NOMO-1 (cell line): ENCODE measurements around the gene CDH12.

Experiments
- DNase-seq, 2 experiments: peaks; one replicate each; lab custom pipeline; 2025; ENCODE audit not compliant: unreplicated experiment in 2 of 2; lab: John Stamatoyannopoulos, UW

The CDH12 gene

DNA sequence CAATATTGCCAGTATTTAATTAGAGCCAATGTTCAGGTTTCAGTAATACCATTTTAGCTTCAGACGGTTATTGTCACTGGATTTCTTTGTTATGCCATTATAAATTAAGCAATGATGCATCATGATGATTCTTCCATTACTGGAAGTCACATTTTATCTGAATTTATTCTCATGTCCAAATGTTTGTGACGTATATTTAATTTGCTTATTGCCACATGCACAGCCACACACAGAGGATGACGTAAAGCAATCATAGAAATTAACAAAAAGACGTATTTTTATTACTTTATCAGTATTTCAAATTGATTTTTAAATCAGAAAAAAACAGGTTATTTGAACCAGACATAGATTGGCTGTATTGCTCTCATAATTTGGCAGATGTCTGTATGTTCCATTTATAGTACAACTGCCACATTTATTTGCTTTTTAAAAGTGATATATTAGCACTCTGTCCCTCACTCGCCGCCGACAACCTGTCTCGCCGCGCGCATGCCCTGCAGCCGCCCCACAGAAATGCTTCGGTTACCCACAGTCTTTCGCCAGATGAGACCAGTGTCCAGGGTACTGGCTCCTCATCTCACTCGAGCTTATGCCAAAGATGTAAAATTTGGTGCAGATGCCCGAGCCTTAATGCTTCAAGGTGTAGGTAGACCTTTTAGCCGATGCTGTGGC lies 970.9 kb downstream of the CDH12 start:
- no peak for DNase-seq

DNA sequence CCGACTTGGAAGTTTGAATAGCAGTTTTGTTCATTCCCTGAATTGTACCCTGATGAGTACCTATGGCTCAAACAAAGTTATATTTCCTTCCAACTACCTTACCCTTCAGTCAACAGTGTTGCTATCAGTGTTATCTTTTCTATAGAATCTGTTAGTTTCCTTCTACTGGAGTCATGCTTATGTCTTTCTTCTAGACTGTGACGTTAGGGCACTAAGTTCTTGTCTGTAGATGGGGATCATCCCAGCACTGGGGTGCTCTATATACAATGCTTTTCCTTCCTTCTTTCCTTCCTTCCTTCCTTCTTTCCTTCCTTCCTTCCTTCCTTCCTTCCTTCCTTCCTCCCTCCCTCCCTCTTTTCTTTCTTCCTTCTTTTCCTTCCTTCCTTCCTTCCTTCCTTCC lies 973.0 kb downstream of the CDH12 start:
- DNase-seq = no peak

DNA sequence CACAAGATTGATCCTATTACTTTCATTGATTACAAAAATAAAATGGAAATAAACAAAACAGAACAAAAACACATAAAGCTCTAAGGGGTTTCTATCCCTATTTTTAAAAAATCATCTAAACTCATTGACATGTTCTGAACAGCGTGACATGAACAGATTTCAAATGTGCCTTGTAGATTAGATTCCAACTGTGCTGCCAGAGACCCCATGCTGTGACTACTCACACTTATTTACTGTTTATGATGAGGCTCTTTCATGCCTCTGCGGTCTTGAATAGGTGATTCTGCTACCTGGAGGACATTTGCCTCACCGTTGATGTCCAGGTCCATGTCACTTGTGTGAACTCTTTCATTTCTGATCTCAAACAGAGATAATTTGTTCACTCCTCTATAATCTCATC lies 990.2 kb downstream of the CDH12 start:
- DNase-seq = no peak

DNA sequence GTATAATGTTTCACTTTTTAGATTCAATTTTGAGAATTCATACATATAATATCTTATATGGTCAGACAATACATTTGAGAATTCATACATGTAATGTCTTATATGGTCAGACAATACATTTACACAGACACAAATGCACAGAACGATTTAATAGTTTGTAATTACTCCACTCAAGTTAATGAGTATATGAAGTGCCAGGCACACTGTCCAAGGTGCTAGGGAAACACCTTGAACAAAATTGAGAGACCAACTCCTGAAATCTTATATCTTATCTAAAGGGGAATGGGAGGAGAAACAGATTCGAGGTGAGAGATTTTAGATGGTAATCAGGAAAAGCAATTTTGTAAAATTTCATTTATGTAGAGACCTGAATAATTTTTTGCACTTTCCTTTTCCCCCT lies 994.7 kb downstream of the CDH12 start:
- no peak for DNase-seq

DNA sequence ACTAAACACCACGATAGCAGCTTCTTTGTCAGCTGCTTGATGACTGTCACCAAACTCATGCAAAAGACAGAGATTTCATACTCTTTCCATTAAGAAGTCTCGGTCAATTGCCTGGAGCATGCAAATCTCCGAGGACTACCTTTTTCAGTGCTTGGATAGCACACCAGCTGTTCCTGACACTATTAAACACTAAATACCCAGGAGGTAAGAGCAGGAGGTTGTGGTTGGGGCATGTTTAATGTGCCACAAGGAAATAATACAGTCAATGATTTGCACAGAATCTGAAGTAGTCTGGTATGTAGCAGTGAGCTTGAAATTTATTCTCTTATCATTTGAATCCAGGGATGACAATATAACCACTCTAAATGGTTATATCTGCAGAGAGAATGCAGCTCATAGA lies 996.2 kb downstream of the CDH12 start:
- no peak for DNase-seq

DNA sequence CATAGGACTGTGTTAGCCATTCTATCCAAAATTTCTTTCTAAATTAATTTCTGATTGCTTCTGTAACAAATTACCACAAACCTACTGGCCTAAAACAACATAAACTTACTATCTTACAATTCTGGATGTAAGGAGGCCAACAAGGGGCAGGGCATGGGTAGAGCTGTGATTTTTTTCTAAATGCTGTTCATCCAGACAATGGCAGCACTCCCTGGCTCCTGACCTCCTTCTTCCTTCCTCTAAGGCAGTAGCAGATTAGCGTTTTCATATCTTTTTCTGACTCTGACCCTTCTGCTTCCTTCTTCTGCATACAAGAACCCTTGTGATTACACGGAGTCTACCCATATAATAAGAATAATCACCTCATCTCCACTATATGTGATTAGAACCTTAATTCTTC lies 1005.8 kb downstream of the CDH12 start:
- no peak for DNase-seq

DNA sequence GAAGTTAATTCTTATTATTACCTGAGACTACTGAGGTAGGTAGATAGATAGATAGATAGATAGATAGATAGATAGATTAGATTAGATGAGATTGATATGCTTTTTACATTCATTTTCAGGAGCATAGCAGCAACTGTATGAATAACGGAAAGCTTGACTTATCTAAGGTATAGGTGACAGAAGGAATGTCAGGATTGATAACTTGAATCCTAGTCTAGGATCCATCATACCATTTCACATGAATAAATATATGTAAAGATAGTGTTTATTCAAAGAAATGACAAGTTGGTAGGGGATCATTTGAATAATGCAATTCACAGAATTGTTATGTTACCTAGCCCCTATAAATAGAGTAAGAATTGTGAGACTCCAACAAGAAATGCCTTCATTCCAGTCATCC lies 1008.2 kb downstream of the CDH12 start:
- no peak for DNase-seq

DNA sequence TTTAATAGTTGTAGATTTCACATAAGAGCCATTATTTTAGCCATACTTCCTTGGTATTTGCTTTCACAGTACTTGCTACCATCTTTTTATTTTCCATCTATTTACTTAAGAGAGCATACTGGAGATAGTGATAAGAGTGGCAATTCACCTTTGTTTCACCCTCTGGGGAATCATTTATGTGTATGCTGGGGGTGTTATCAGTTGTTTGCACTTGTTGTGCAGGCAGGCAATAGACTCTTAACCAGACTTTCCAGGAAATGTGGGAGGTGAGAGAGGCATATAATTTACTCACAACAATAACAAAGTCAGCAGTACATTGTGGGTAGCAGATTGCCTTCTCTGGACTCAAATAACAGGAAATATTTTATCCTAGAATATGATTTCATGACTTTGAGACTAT lies 1018.3 kb downstream of the CDH12 start:
- DNase-seq = no peak

DNA sequence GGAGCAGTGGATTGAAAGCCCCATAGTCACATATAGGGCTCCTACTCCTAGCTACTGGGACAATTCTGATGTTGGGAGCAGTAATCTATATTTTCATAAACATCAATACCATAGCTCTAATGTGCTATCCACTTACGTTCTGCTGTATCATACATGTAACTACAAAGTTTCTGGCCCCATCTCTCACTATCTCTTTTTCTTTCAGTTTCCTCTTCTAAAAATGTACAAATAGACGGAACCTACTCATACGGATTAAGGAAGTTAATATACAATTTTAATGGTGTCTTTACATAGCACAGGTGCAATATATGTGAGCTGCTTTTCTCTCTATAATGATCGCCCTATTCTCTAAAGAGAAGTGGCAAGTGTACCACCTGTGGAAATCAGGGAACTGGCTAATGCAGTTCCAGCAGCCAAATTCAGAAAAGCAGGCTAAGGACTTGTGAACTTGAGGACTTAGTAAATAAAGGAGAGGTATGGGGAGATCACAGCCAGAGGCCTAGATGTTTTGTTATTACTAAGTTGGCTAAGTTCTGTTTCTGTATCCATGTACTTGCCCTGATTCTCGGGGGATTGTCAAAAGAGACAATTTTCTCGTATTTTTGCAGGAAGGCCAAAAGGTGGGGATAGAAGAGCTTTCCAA lies 1021.9 kb downstream of the CDH12 start:
- peak; percentile 69 to 92 for DNase-seq

DNA sequence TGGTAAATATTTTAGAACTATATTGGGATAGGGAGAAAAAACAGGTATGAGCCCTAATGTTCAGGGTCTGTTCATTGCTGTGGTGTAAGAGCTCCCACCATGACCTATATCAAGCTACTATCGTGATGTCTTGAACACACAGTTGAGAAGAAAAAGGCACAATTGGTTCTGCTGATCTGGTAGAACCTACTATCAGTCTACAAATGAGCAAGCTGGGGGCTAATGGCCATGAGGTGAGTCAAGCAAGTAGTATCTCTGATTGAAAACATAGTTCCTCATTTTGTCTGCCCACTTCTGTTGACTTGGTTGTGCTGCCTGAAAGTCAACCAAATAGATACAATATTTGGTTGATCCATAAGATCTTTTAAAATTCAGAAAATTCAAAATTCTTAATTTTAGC lies 1026.3 kb downstream of the CDH12 start:
- DNase-seq = no peak

DNA sequence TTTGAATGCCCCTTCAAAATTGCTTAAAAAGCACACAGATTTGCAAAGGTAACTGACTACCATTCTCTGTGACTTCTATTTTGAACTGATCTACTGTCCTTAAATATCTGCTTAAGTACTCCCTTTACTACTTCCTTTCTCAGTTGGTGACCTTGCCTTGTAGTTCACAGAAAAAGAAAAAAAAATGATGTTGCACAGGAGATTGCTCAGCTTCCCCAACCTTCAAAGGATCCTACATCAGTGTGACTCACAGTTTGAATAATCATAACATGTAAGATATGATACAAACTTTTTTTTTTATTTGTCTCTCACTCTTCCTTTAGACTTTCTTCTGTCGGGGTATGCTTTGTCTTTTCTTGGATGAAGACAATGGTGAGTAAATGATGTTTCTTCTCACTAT lies 1029.6 kb downstream of the CDH12 start:
- peak in 1 of 2 experiments; percentile 37 for DNase-seq

DNA sequence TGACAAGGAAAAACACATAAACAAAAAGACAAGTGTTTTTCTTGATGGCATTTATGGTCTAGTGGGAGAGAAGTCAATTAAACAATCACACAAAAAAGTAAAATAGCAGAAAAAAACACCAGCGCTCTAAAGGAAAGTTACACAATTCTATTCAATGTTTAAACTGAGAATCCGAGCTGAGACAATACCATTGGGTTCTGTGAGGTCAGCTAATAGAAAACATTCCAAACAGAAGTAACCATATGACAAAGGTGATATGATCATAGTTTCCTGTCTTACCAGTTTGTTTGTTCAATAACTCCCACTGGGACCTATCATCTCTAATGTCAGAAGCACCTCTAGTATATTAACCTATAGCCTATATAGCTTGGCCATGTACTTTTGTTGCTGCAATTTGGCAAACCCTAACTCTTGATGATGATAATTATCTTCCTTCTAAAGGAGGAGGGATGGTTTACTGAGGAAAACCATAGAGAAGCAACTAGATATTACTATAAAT lies 1030.0 kb downstream of the CDH12 start:
- DNase-seq = no peak

DNA sequence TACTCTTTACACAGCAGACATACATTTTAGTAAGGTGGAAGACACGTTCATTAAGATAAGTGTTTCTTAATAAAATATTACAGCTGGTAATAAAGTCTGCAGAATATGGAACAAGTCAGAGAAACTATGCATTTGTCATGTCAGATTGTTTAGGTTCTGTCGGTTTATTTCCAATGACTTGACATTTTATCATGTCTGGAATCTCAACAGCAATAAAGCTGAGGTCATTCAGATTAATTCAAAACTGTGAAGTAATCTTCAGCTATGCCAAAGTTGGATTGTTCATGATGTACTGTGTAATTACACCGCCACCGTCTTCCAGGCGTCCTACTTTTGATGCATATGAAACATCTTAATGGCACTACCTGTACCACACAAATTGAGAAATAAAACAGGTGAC lies 1032.6 kb downstream of the CDH12 start:
- DNase-seq = no peak

DNA sequence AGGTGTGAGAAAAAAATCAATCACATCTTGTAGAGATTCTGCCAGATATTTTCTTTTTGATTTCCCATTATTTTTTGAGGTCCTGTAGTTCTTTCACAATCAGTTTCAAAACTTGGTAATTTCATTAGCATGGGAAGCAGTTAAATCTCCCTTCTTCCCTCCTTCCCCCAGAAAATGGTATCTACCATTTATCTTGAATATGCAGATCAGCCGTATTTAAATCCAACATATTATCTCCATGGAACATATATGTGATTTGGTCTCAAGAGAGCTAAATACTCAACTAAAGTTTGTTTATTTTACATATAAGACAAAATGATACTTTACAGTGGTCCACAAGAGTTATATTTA lies 1034.8 kb downstream of the CDH12 start:
- DNase-seq = no peak

DNA sequence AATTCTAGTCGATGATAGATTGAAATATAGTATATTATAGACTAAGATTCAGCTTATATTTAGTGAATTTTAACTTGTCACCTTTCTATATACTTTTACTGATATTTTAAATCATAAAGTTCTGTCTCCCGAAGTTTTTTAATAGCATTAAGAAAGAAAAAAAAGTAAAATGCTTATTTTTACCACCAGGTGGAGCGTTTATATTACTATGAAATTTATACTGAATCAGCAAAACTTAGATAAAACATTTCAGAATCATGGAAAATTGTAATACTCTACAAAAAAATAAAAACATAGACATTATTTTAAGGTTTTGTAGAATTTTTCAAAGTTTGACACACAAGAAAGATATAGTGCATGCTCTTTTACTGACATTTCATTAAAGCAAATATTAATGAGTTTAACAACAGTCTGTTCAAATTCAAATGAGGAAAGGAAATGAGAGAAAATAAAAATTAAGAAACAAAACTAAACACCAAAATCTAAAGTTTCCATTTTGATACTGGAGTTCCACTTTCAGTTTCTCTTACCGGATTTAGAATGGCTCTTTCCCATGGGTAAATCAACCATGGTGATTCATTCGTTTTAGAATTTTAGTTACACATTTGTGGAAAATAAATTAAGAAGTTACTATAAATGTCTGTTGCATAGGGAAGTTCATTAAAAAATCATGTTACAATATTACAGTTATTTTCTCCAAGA lies 1035.3 kb downstream of the CDH12 start:
- DNase-seq = peak in 1 of 2 experiments; percentile 57

DNA sequence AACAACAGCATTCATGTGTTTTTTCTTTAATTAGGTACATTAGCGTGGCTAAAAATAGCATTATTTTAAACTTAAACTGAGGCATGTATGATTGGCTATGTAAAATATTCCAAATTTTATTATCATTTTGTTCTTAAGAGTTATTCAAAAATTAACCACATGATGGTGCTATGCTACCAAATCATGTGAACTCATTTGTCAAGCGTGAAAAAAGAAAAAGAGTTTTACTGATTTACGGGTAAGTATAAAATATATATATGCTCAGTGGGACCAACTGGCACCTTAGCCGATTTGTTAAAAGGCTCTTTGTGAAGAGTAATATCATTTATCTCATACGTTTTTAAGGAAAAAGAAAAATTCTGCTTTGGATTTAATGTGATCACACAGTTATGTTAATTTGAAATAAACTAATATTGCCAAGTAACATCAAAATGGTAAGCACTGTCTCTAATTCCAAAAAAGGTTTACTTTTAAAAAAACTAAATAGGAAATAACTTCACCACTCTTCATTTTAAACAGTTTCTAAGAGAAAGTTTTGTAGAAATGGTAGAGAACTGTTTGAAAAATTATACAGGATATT lies 1042.3 kb downstream of the CDH12 start:
- peak in 1 of 2 experiments; percentile 56 for DNase-seq

DNA sequence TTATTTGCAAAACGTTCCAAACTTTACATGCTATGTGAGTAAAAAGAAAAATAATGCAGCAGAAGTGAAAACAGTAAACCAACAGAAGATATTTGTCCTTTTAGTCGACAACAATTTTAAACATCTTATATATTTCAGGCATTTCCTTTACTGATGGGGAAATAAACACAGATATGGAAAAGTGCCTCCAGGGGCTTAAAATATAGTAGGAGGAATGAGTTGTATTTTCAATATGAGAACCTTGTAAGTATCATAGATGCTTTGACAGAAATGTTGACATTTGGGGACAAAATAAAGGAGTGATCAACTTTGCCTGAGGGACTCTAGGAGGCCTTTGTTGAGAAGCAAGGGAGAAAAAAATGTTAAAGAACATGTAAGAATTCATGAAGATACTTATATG lies 1043.5 kb downstream of the CDH12 start:
- no peak for DNase-seq

DNA sequence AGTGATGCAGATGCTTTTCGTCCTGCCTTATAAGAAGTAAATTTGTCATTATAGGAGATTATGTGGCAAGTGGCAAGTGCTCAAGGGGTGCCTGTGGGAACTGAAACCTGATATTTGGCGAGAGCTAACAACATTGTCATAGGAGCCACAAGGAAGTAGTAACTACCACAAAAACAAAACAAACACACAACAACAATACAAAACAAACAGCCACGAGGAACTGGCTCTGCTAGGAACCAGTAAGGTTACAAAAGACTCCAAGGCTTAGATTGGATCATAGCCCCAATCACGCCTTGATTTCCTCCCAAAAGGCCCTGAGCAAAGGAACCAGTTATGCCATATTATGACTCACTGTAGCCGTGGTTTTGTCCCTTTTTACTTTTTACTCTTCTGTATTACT lies 1045.2 kb downstream of the CDH12 start:
- DNase-seq = peak in 1 of 2 experiments; percentile 54

DNA sequence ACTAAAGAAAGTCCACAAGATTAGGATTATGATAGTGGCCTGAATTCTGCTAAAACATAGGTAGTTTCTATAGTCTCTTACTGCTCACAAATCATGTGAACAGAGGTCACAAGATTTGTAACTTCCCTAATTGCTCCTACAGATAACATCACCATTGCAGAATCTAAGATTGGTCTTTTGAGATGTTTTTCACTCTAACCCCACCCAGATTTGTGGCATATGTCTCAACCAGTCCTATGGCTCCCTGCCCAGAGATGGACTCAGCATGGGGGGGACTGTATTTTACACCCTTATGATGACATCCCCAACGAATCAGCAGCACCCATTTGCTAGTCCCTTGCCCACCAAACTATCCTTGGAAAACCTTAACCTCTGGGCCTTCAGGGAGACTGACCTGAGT lies 1046.2 kb downstream of the CDH12 start:
- peak in 1 of 2 experiments; percentile 61 for DNase-seq

DNA sequence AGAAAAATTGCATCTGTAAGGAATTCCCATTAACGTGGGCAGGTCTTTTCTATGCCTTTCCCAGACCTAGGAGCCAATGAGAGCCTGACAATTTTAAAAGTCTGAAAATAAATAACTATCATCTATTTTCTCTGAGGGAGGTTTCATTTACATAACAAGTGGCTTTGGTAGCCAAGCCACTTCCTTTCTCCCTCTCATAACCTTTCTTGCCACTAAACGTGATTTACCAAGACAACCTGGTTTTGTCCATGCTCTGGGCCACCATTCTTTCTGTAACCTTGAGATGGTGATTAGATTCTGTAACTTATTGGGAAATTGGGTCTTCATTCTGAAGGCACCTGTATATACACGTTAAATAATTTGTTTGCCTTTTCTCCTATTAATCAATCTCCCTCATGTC lies 1046.9 kb downstream of the CDH12 start:
- DNase-seq = no peak

DNA sequence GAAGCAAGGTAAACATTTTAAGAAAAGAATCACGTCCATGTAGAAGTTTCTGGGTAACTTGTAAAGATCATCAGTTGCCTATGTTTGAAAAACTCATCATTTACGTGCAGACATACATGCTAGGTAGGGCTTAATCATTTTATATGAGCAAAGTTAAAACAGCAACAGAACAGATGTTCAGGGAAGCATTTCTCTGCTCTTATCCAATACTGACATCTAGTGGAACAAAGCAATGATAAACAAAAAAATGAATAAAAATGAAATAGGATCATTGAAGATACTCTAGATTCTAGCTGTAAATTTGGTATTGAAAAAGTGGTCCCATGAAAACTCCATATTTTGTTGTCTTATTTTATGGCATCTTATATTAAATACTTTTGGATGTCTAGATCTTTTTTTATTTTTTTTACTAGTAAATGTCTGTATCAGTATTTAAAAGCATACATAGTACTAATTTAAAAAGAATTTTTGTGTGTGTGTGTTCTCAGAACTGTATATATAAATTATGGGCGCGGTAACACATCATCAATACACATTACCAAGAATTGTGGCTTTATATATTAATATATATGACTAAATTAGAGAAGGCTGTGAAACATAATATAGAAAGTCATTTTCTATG lies 1050.2 kb downstream of the CDH12 start:
- peak in 1 of 2 experiments; percentile 58 for DNase-seq
